IMR-90 (cell line): ENCODE data around the gene PLB1. TPM values are rescaled to one million over a fixed set of nuclear protein-coding genes. Genes with fewer than 3 reads are reported as not detected.
A peak's percentile ranks its signal among the peaks of the same experiment; 100 is the strongest.

ENCODE experiments used
- ATAC-seq: fragments of 200-7000 bp; cut with Tn5 transposase; 2 replicates; pipeline ENCODE4 v1.9.1; 2020; ENCODE audit warnings: low read depth, mild to moderate bottlenecking, moderate library complexity
- BruUV-seq: library from RNA; stranded (reverse); fragments of 400-500 nt; replicated peaks from 2 replicates; lab custom pipeline; 2021; lab: Mats Ljungman, UMichigan
- CTCF ChIA-PET: fragments of 300-600 bp; formaldehyde crosslinking; extraction: SDS; loops from one replicate; lab custom pipeline; 2021; ENCODE audit warnings: antibody characterized with exemption; lab: Yijun Ruan, JAX
- POLR2A ChIA-PET: fragments of 300-600 bp; sonication (Branson Sonifier 250); formaldehyde crosslinking; loops from one replicate; lab custom pipeline; 2022; ENCODE audit warnings: antibody characterized with exemption; ENCODE audit not compliant: unreplicated experiment; lab: Charles Lee
- DNase-seq: peaks from one replicate; pipeline ENCODE4 v3.0.0; 2013
- H2AFZ ChIP-seq: replicated peaks from 2 replicates; pipeline ENCODE3; 2013; ENCODE audit warnings: low read length, mild to moderate bottlenecking; ENCODE audit not compliant: poor library complexity
- H2AK5ac ChIP-seq: 2 replicates; pipeline ENCODE4 v1.6.1; 2013; ENCODE audit warnings: low read depth, low read length, inconsistent platforms
- H2AK9ac ChIP-seq: replicated peaks from 2 replicates; pipeline ENCODE3; 2013; ENCODE audit warnings: mild to moderate bottlenecking, low read depth, low read length, moderate library complexity; ENCODE audit not compliant: poor library complexity
- H2BK120ac ChIP-seq: 2 replicates; pipeline ENCODE4 v1.6.1; 2013; ENCODE audit warnings: low read depth, low read length, inconsistent platforms
- H2BK15ac ChIP-seq: 3 replicates; pipeline ENCODE4 v1.6.1; 2013; ENCODE audit warnings: low read depth, low read length, inconsistent platforms
- H2BK20ac ChIP-seq: 2 replicates; pipeline ENCODE4 v1.6.1; 2013; ENCODE audit warnings: low read depth, mild to moderate bottlenecking, inconsistent platforms, low read length, moderate library complexity
- H2BK5ac ChIP-seq: 2 replicates; pipeline ENCODE4 v1.6.1; 2013; ENCODE audit warnings: mild to moderate bottlenecking, low read depth, low read length, inconsistent platforms; ENCODE audit not compliant: poor library complexity, severe bottlenecking
- H3K14ac ChIP-seq: replicated peaks from 2 replicates; pipeline ENCODE4 v1.6.1; 2013; ENCODE audit warnings: low read depth, low read length, inconsistent platforms
- H3K18ac ChIP-seq: 2 replicates; pipeline ENCODE4 v1.6.1; 2013; ENCODE audit warnings: low read depth, low read length, control low read depth
- H3K23ac ChIP-seq: 2 replicates; pipeline ENCODE4 v1.6.1; 2013; ENCODE audit warnings: low read depth, low read length, inconsistent platforms
- H3K27ac ChIP-seq: 2 replicates; pipeline ENCODE4 v1.5.1; 2013; ENCODE audit warnings: mild to moderate bottlenecking, control low read depth, low read length; ENCODE audit not compliant: insufficient read depth
- H3K27me3 ChIP-seq: 2 replicates; pipeline ENCODE4 v1.6.1; 2013; ENCODE audit warnings: low read length; ENCODE audit not compliant: control insufficient read depth, insufficient read depth
- H3K36me3 ChIP-seq: 2 replicates; pipeline ENCODE4 v1.6.1; 2013; ENCODE audit warnings: low read length, mixed read lengths; ENCODE audit not compliant: control insufficient read depth, insufficient read depth
- H3K4ac ChIP-seq: 2 replicates; pipeline ENCODE4 v1.6.1; 2013; ENCODE audit warnings: low read depth, low read length, inconsistent platforms
- H3K4me1 ChIP-seq: 2 replicates; pipeline ENCODE4 v1.6.1; 2013; ENCODE audit warnings: low read length, mixed read lengths; ENCODE audit not compliant: control insufficient read depth, insufficient read depth
- H3K4me2 ChIP-seq: 2 replicates; pipeline ENCODE4 v1.6.1; 2013; ENCODE audit warnings: low read depth, mild to moderate bottlenecking, control low read depth, low read length, moderate library complexity
- H3K4me3 ChIP-seq: 2 replicates; pipeline ENCODE4 v1.5.1; 2013; ENCODE audit warnings: low read depth, mild to moderate bottlenecking, control low read depth, low read length, moderate library complexity; ENCODE audit not compliant: insufficient read depth
- H3K56ac ChIP-seq: 2 replicates; pipeline ENCODE4 v1.6.1; 2013; ENCODE audit warnings: low read length, inconsistent platforms; ENCODE audit not compliant: insufficient read depth; ENCODE audit errors: extremely low read depth
- H3K79me1 ChIP-seq, 2 experiments: 2 replicates each; pipeline ENCODE4 v1.6.1; 2013; ENCODE audit warnings: low read length in 2 of 2, inconsistent platforms in 1 of 2, low read depth in 1 of 2
- H3K9ac ChIP-seq: 2 replicates; pipeline ENCODE4 v1.6.1; 2013; ENCODE audit warnings: low read depth, low read length, control low read depth
- H3K9me1 ChIP-seq: 2 replicates; pipeline ENCODE4 v1.6.1; 2013; ENCODE audit warnings: low read length, inconsistent platforms; ENCODE audit not compliant: insufficient read depth
- H3K9me3 ChIP-seq: 2 replicates; pipeline ENCODE4 v1.6.1; 2013; ENCODE audit warnings: low read length; ENCODE audit not compliant: control insufficient read depth, insufficient read depth
- H4K20me1 ChIP-seq: 2 replicates; pipeline ENCODE4 v1.6.1; 2013; ENCODE audit warnings: low read length, inconsistent platforms; ENCODE audit not compliant: insufficient read depth
- H4K5ac ChIP-seq: 2 replicates; pipeline ENCODE4 v1.6.1; 2013; ENCODE audit warnings: mild to moderate bottlenecking, low read depth, low read length, control low read depth
- H4K8ac ChIP-seq, 2 experiments: 2 replicates each; pipeline ENCODE4 v1.6.1; 2013; ENCODE audit warnings: low read depth in 2 of 2, low read length in 2 of 2, control low read depth in 1 of 2, inconsistent platforms in 1 of 2
- H4K91ac ChIP-seq: 2 replicates; pipeline ENCODE4 v1.6.1; 2013; ENCODE audit warnings: low read depth, low read length, inconsistent platforms; ENCODE audit not compliant: insufficient read depth
- BHLHE40 ChIP-seq: fragments of 150-350 bp; IDR thresholded peaks from 2 replicates; pipeline ENCODE4 v1.6.1; 2016; ENCODE audit warnings: mild to moderate bottlenecking, low read depth, low read length
- CEBPB ChIP-seq: IDR thresholded peaks from 2 replicates; pipeline ENCODE4 v1.6.1; 2012; ENCODE audit warnings: low read depth, low read length, improper control_type of control experiment
- CHD1 ChIP-seq: IDR thresholded peaks from 2 replicates; pipeline ENCODE4 v1.6.1; 2012; ENCODE audit warnings: low read depth, low read length, improper control_type of control experiment
- FOS ChIP-seq: fragments of 150-350 bp; IDR thresholded peaks from 2 replicates; pipeline ENCODE4 v1.6.1; 2016; ENCODE audit warnings: low read depth, low read length
- MAFK ChIP-seq: IDR thresholded peaks from 2 replicates; pipeline ENCODE4 v1.6.1; 2012; ENCODE audit warnings: low read depth, low read length, improper control_type of control experiment
- MAZ ChIP-seq: IDR thresholded peaks from 2 replicates; pipeline ENCODE4 v1.6.1; 2012; ENCODE audit warnings: low read depth, mild to moderate bottlenecking, low read length, improper control_type of control experiment, moderate library complexity, borderline replicate concordance
- MXI1 ChIP-seq: IDR thresholded peaks from 2 replicates; pipeline ENCODE4 v1.6.1; 2012; ENCODE audit warnings: low read depth, mild to moderate bottlenecking, low read length, moderate library complexity, borderline replicate concordance
- NFE2L2 ChIP-seq: fragments of 150-350 bp; IDR thresholded peaks from 2 replicates; pipeline ENCODE4 v1.6.1; 2016; ENCODE audit warnings: low read depth, mild to moderate bottlenecking, low read length
- POLR2A ChIP-seq: IDR thresholded peaks from 2 replicates; pipeline ENCODE4 v1.6.1; 2012; ENCODE audit warnings: mild to moderate bottlenecking, low read depth, low read length
- RAD21 ChIP-seq: IDR thresholded peaks from 2 replicates; pipeline ENCODE4 v1.6.1; 2012; ENCODE audit warnings: low read length, improper control_type of control experiment
- RCOR1 ChIP-seq: IDR thresholded peaks from 2 replicates; pipeline ENCODE4 v1.6.1; 2012; ENCODE audit warnings: mild to moderate bottlenecking, low read length, improper control_type of control experiment; ENCODE audit not compliant: insufficient replicate concordance
- RFX5 ChIP-seq: IDR thresholded peaks from 2 replicates; pipeline ENCODE4 v1.8.0; 2012; ENCODE audit warnings: low read depth, mild to moderate bottlenecking, low read length, moderate library complexity
- SMC3 ChIP-seq: fragments of 150-350 bp; IDR thresholded peaks from 2 replicates; pipeline ENCODE4 v1.6.1; 2016; ENCODE audit warnings: low read depth, mild to moderate bottlenecking, antibody characterized with exemption, low read length, moderate library complexity
- USF2 ChIP-seq: fragments of 150-350 bp; IDR thresholded peaks from 2 replicates; pipeline ENCODE4 v1.6.1; 2017; ENCODE audit warnings: mild to moderate bottlenecking, antibody characterized with exemption, low read length, low read depth
- WGBS, 2 experiments: methylation state at CpG; one replicate each; pipeline versions ENCODE4 v1.1.5 to v1.1.7; 2013; ENCODE audit warnings: missing lambda C conversion rate in 2 of 2; ENCODE audit not compliant: insufficient read length in 1 of 2; ENCODE audit errors: extremely low coverage in 2 of 2; 5-methylcytosine and 5-hydroxymethylcytosine counted together
- dilution Hi-C: fragments of 300-500 bp; cut with HindIII; formaldehyde crosslinking; loops from one replicate; pipeline ENCODE4 v1.14.3; 2018; ENCODE audit warnings: low sequenced_read_pairs; ENCODE audit not compliant: unreplicated experiment
- in situ Hi-C: fragments of 300-500 bp; cut with MboI; formaldehyde crosslinking; loops from 3 replicates; pipeline ENCODE4 v1.14.3; 2019; ENCODE audit warnings: low sequenced_read_pairs, inconsistent platforms, mixed read lengths
- intact Hi-C: fragments of 100-400 bp; cut with micrococcal nuclease; formaldehyde crosslinking; loops from 2 replicates; pipeline ENCODE4 v1.10.0; 2022
- polyA plus RNA-seq, 3 experiments: library from polyadenylated mRNA; depleted of rRNA; stranded (reverse); fragments of >200 nt; gene quantifications; 2 replicates each; pipeline ENCODE4 v1.2.3, GENCODE V29; 2012; ENCODE audit warnings: low replicate concordance in 1 of 3
- total RNA-seq: library from RNA; depleted of rRNA; stranded (reverse); fragments of >200 nt; gene quantifications from 2 replicates; pipeline ENCODE4 v1.2.3, GENCODE V29; 2012
- TF ChIP-seq, protein P1 (sequence below): fragments of 150-350 bp; IDR thresholded peaks from 2 replicates; pipeline ENCODE4 v1.6.1; 2016; ENCODE audit warnings: low read depth, mild to moderate bottlenecking, low read length, moderate library complexity, borderline replicate concordance
- TF ChIP-seq, protein P2 (sequence below): conservative IDR thresholded peaks from 2 replicates; pipeline ENCODE4 v1.5.1; 2012; ENCODE audit warnings: mild to moderate bottlenecking, low read depth, low read length, improper control_type of control experiment

The PLB1 gene
- total and polyA plus RNA-seq, 2 of the 4 experiments (the other 2 are of a cell fraction) = 0.74 to 0.90 TPM

DNA sequence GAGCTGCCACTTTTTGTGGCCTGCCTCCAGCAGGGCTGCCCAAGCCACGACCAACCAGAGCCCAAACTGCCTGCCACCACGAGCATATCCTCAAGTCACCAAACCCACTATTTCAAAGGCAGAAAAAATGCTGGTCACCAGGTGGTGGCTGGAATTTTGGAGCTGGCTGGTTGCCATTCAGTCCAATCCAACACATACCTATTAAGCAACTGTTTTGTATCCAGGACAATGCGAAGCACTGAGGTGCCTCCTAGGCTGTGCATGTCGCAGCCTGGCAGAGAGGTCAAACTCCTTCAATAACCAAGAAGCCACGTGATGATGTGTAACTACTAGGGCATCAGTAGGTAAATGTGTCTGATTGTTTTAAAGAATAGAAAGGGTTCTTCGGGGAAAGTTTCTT lies 147.5 kb downstream of the PLB1 start:
- H3K27me3 ChIP-seq = no peaks in the 10 kb centered on the region
- WGBS, 2 experiments = no CpG with 5 or more reads among the region's 6 CpGs
- no peak overlapping the region for H3K4me3 ChIP-seq
- H3K23ac ChIP-seq = no peak overlapping the region
- ATAC-seq = no peak
- peak overlapping the region; percentile 17; the same call in 1 of the 2 replicates for H2AK5ac ChIP-seq
- TF ChIP-seq, protein P1, sequence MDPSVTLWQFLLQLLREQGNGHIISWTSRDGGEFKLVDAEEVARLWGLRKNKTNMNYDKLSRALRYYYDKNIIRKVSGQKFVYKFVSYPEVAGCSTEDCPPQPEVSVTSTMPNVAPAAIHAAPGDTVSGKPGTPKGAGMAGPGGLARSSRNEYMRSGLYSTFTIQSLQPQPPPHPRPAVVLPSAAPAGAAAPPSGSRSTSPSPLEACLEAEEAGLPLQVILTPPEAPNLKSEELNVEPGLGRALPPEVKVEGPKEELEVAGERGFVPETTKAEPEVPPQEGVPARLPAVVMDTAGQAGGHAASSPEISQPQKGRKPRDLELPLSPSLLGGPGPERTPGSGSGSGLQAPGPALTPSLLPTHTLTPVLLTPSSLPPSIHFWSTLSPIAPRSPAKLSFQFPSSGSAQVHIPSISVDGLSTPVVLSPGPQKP = no peak
- no peak for TF ChIP-seq CEBPB
- TF ChIP-seq CHD1 = no peak
- no peak for TF ChIP-seq MAFK
- TF ChIP-seq, protein P2, sequence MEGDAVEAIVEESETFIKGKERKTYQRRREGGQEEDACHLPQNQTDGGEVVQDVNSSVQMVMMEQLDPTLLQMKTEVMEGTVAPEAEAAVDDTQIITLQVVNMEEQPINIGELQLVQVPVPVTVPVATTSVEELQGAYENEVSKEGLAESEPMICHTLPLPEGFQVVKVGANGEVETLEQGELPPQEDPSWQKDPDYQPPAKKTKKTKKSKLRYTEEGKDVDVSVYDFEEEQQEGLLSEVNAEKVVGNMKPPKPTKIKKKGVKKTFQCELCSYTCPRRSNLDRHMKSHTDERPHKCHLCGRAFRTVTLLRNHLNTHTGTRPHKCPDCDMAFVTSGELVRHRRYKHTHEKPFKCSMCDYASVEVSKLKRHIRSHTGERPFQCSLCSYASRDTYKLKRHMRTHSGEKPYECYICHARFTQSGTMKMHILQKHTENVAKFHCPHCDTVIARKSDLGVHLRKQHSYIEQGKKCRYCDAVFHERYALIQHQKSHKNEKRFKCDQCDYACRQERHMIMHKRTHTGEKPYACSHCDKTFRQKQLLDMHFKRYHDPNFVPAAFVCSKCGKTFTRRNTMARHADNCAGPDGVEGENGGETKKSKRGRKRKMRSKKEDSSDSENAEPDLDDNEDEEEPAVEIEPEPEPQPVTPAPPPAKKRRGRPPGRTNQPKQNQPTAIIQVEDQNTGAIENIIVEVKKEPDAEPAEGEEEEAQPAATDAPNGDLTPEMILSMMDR = no peak
- no peak for TF ChIP-seq MXI1
- no peak for TF ChIP-seq BHLHE40
- TF ChIP-seq RFX5 = no peak
- TF ChIP-seq RAD21 = no peak
- no peak for TF ChIP-seq SMC3
- no peak for TF ChIP-seq MAZ
- no peak for TF ChIP-seq POLR2A
- no peak for TF ChIP-seq USF2
- TF ChIP-seq FOS = no peak
- no peak for TF ChIP-seq RCOR1
- no peak for TF ChIP-seq NFE2L2
- BruUV-seq = no TSS peak
- no peak overlapping the region for H2AK9ac ChIP-seq
- DNase-seq = no peak
- dilution Hi-C loops (no loop called here), intact Hi-C loops (no loop called here), in situ Hi-C loops (no loop called here)
- no peak overlapping the region for H4K91ac ChIP-seq
- no peak overlapping the region for H4K8ac ChIP-seq
- H3K9me1 ChIP-seq = peaks cover 3% of the 10 kb centered on the region; the same call in 1 of the 2 replicates
- H3K14ac ChIP-seq = no peak overlapping the region
- no peak overlapping the region for H3K4ac ChIP-seq
- no peak overlapping the region for H2BK20ac ChIP-seq
- no peak overlapping the region for H3K18ac ChIP-seq
- no peaks in the 10 kb centered on the region for H3K36me3 ChIP-seq
- H2AFZ ChIP-seq = no peak overlapping the region
- no peak overlapping the region for H3K27ac ChIP-seq
- no peak overlapping the region; the same call in 2 of the 3 replicates for H2BK15ac ChIP-seq
- H2BK120ac ChIP-seq = no peak overlapping the region; the same call in 1 of the 2 replicates
- no peaks in the 10 kb centered on the region for H4K20me1 ChIP-seq
- POLR2A ChIA-PET = no interaction called here
- no peaks in the 10 kb centered on the region for H3K79me1 ChIP-seq
- 0 out of 2 replicates have a peak overlapping the region, but pooled peaks have one; percentile 32 for H4K5ac ChIP-seq
- CTCF ChIA-PET = no interaction called here
- H3K4me2 ChIP-seq = no peak overlapping the region
- no peak overlapping the region for H3K56ac ChIP-seq
- no peaks in the 10 kb centered on the region for H3K9me3 ChIP-seq
- H3K4me1 ChIP-seq = peaks cover 8% of the 10 kb centered on the region
- H2BK5ac ChIP-seq = no peak overlapping the region
- H3K9ac ChIP-seq = no peak overlapping the region
